MM.1S (cell line): ENCODE data around the gene THRA.

Experiments used
- DNase-seq: peaks from one replicate; pipeline ENCODE4 v3.0.0-alpha.2; 2015
- H2AFZ ChIP-seq: fragments of 300-600 bp; sonication (generic); 2 replicates; pipeline ENCODE4 v1.6.0; 2016; ENCODE audit warnings: antibody characterized with exemption, low read length
- H3F3A ChIP-seq: fragments of 300-600 bp; sonication (generic); 2 replicates; pipeline ENCODE4 v1.6.1; 2016; ENCODE audit warnings: mild to moderate bottlenecking, antibody characterized with exemption, low read length, moderate library complexity, mixed read lengths; ENCODE audit not compliant: insufficient read depth
- H3K27ac ChIP-seq: fragments of 300-600 bp; sonication (generic); 2 replicates; pipeline ENCODE4 v1.5.1; 2016; ENCODE audit warnings: mild to moderate bottlenecking, low read length
- H3K27me3 ChIP-seq: fragments of 300-600 bp; sonication (generic); replicated peaks from 2 replicates; pipeline ENCODE4 v1.6.0; 2016; ENCODE audit warnings: low read length; ENCODE audit not compliant: insufficient read depth
- H3K36me3 ChIP-seq: fragments of 300-600 bp; sonication (generic); replicated peaks from 2 replicates; pipeline ENCODE4 v1.6.1; 2016; ENCODE audit warnings: mild to moderate bottlenecking, low read length, mixed read lengths; ENCODE audit not compliant: insufficient read depth
- H3K4me1 ChIP-seq: fragments of 300-600 bp; sonication (generic); 2 replicates; pipeline ENCODE4 v1.6.1; 2016; ENCODE audit warnings: low read length, mixed read lengths
- H3K4me2 ChIP-seq: fragments of 300-600 bp; sonication (generic); 2 replicates; pipeline ENCODE4 v1.6.0; 2016; ENCODE audit warnings: low read depth, low read length
- H3K4me3 ChIP-seq: fragments of 300-600 bp; sonication (generic); 2 replicates; pipeline ENCODE4 v1.5.1; 2016; ENCODE audit warnings: low read length, mixed read lengths
- H3K79me2 ChIP-seq: fragments of 300-600 bp; sonication (generic); 2 replicates; pipeline ENCODE4 v1.6.1; 2016; ENCODE audit warnings: mixed run types, low read length, mixed read lengths
- H3K9ac ChIP-seq: fragments of 300-600 bp; sonication (generic); 2 replicates; pipeline ENCODE4 v1.6.1; 2016; ENCODE audit warnings: low read length, mixed read lengths
- H3K9me2 ChIP-seq: fragments of 300-600 bp; sonication (generic); replicated peaks from 2 replicates; pipeline ENCODE4 v1.6.1; 2016; ENCODE audit warnings: mild to moderate bottlenecking, low read length, mixed read lengths; ENCODE audit not compliant: insufficient read depth
- H3K9me3 ChIP-seq: fragments of 300-600 bp; sonication (generic); replicated peaks from 2 replicates; pipeline ENCODE4 v1.6.1; 2016; ENCODE audit warnings: mild to moderate bottlenecking, low read length, mixed read lengths; ENCODE audit not compliant: insufficient read depth
- H4K20me1 ChIP-seq: fragments of 300-600 bp; sonication (generic); 2 replicates; pipeline ENCODE4 v1.6.1; 2016; ENCODE audit warnings: mild to moderate bottlenecking, low read length, moderate library complexity, mixed read lengths; ENCODE audit not compliant: insufficient read depth
- CTCF ChIP-seq: fragments of 300-600 bp; sonication (generic); IDR thresholded peaks from 2 replicates; pipeline ENCODE4 v1.5.1; 2016; ENCODE audit warnings: antibody characterized with exemption, low read length, mixed read lengths
- EZH2 ChIP-seq: fragments of 300-600 bp; sonication (generic); optimal IDR thresholded peaks from 2 replicates; pipeline ENCODE3; 2017; ENCODE audit warnings: low read depth, mild to moderate bottlenecking, antibody characterized with exemption, low read length, mixed read lengths
- EZH2phosphoT487 ChIP-seq: fragments of 300-600 bp; sonication (generic); IDR thresholded peaks from 2 replicates; pipeline ENCODE4 v1.6.1; 2018; ENCODE audit warnings: antibody characterized with exemption, low read length

Gene THRA

DNA sequence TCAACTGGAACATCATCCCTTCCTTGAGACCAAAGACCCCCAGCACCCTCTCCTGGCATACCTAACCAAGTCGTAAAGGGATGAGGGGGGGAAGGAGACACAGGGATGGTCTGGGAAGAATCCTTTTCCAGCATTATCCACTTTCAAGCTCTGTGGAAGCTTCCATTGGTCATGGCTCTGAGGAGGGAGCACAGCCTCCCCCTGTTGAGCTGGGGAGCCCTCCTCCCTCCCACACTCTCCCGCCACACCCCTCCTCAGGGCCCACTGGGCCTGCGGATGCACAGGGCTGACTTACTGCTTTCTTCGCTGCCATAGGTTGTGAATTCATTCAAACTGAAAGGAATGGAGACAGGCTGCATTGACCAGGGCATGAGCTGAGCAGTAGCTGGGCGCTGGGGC is 35.2 kb upstream of the THRA start:
- Histone ChIP-seq H2AFZ (no peak overlapping the region), H3K36me3 (no peaks in the 10 kb centered on the region), H3F3A (0 out of 2 replicates have a peak, but pooled peaks cover 2% of the 10 kb centered on the region), H3K79me2 (no peaks in the 10 kb centered on the region), H3K27me3 (no peaks in the 10 kb centered on the region), H3K9me3 (no peaks in the 10 kb centered on the region), H3K9me2 (no peaks in the 10 kb centered on the region), H3K9ac (no peak overlapping the region), H3K4me2 (no peak overlapping the region), H3K4me3 (no peak overlapping the region), H3K4me1 (no peaks in the 10 kb centered on the region; the same call in 1 of the 2 replicates), H4K20me1 (no peaks in the 10 kb centered on the region), H3K27ac (no peak overlapping the region)
- no peak for TF ChIP-seq CTCF
- TF ChIP-seq EZH2phosphoT487: no peak
- no peak for TF ChIP-seq EZH2
- DNase-seq: no peak

DNA sequence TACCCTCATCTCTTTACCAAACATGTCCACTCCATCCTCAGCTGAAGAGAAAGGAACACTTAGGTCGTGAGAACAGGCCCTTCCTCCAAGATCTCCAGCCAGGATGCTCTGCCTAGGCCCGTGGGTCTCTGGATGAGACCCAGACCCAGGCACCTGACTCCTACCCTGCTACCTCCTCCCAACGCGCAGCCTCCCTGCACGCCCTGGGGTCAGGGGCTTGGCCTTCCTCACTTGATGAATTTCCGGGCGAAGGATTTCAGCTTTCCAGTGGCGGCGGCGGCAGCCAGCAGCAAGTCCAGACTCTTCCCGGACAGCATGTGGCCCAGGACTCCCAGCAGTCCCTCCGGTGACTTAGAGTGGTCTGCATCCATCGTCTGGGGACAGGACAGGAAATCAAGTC is 34.2 kb upstream of the THRA start:
- H3K36me3 ChIP-seq: no peaks in the 10 kb centered on the region
- no peaks in the 10 kb centered on the region; the same call in 1 of the 2 replicates for H3K4me1 ChIP-seq
- H3K27me3 ChIP-seq: no peaks in the 10 kb centered on the region
- no peak overlapping the region for H3K4me2 ChIP-seq
- no peak overlapping the region for H3K4me3 ChIP-seq
- H2AFZ ChIP-seq: no peak overlapping the region
- H3K9ac ChIP-seq: no peak overlapping the region
- DNase-seq: no peak
- H4K20me1 ChIP-seq: no peaks in the 10 kb centered on the region
- H3K9me2 ChIP-seq: no peaks in the 10 kb centered on the region
- 0 out of 2 replicates have a peak, but pooled peaks cover 2% of the 10 kb centered on the region for H3F3A ChIP-seq
- no peaks in the 10 kb centered on the region for H3K79me2 ChIP-seq
- no peak overlapping the region for H3K27ac ChIP-seq
- TF ChIP-seq EZH2 (no peak), EZH2phosphoT487 (no peak), CTCF (no peak)
- no peaks in the 10 kb centered on the region for H3K9me3 ChIP-seq

- Histone ChIP-seq H3K4me2 (no peak overlapping the region), H3K36me3 (no peaks in the 10 kb centered on the region)
Observed at GRCh38 chr17:40031706-40032105, 31.1 kb upstream of the THRA start.

More at GRCh38 chr17:40031706-40032105, 31.1 kb upstream of the THRA start:
- H3K9me2 ChIP-seq: no peaks in the 10 kb centered on the region
- no peak overlapping the region for H2AFZ ChIP-seq
- DNase-seq: no peak
- H4K20me1 ChIP-seq: no peaks in the 10 kb centered on the region
- TF ChIP-seq EZH2phosphoT487: no peak
- TF ChIP-seq EZH2: no peak
- TF ChIP-seq CTCF: no peak
- H3K27ac ChIP-seq: no peak overlapping the region
- no peaks in the 10 kb centered on the region for H3K79me2 ChIP-seq
- H3K9ac ChIP-seq: no peak overlapping the region
- no peak overlapping the region for H3K4me3 ChIP-seq
- H3K27me3 ChIP-seq: no peaks in the 10 kb centered on the region
- no peaks in the 10 kb centered on the region; the same call in 1 of the 2 replicates for H3K4me1 ChIP-seq
- H3K9me3 ChIP-seq: no peaks in the 10 kb centered on the region
- 0 out of 2 replicates have a peak, but pooled peaks cover 2% of the 10 kb centered on the region for H3F3A ChIP-seq
